HG02973 (cell line): ENCODE data around the gene MYO1B.
"Not testable (repeated sequence)": the region's sequence is repeated elsewhere in the genome, so short reads cannot be mapped to it uniquely, and the experiment has no call there.

ENCODE experiments used
- ATAC-seq: cut with Tn5 transposase; IDR thresholded peaks from one replicate; pipeline ENCODE4 v1.9.1; 2021; ENCODE audit warnings: moderate library complexity; ENCODE audit not compliant: unreplicated experiment

MYO1B gene

GRCh38 chr2:191441496-191442214 lies 196.5 kb downstream of the MYO1B start:
- ATAC-seq: no peak

GRCh38 chr2:191443446-191443845 lies 198.2 kb downstream of the MYO1B start:
- no peak for ATAC-seq

DNA sequence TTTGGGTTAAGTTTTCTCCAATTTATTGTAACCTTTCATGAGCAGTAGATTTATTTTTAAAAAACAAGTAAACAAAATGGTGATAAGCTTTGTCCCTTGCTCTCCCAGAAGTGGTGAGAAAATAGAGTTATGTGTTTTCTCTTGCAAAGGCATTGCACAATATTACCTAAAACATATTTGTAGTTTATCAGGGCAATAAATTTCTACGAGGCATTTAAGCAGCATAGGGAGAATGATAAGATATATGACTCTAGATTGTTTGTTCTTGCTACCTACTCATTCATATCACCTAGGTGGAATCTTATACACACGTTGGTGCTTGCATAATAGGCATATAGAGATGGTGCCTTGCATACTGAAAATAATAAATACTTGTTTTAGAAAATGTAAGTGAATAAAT lies 201.7 kb downstream of the MYO1B start:
- no peak for ATAC-seq

- ATAC-seq: no peak
Measured at GRCh38 chr2:191451116-191451515, 205.9 kb downstream of the MYO1B start.

DNA sequence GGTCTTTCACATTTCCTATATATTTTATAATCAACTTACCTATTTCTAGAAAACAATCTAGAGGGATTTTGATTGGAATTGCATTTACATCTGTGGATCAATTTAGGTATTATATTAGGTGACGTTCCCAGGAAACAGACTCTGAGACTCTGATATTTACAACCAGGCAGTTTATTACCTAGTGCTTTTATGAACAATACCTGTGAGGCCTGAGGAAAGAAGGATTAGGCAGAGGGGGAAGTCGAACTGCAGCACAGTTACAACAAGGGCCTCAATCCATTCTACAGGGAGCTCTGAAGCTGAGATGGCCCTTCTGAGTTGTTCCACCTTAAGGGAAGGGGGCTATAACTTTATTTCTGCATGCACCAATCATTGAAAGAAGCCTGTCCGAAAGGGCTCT lies 206.9 kb downstream of the MYO1B start:
- no peak for ATAC-seq

GRCh38 chr2:191453761-191454160 lies 208.6 kb downstream of the MYO1B start:
- ATAC-seq: no peak

- not testable (repeated sequence) for ATAC-seq
Measured at GRCh38 chr2:191456506-191456905, 211.3 kb downstream of the MYO1B start.

DNA sequence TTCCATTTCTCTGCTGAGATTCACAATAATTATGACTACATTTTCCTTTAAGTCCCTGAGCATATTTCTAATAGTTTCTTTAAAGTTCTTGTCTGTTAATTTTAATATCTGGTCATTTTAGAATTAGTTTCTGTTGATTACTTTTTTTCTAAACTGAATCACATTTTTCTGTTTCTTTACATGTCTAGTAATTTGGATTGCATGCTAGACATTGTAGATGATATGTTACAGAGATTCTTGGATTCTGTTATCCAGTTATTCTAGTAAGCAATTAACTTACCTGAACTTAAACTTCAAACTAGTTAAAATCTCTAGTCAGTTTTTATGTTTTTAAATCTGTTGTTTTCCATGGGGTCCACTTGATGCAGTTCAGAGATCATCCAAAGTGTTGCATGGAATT lies 214.0 kb downstream of the MYO1B start:
- no peak for ATAC-seq

GRCh38 chr2:191462370-191462769 lies 217.2 kb downstream of the MYO1B start:
- ATAC-seq: no peak

GRCh38 chr2:191463790-191464189 lies 218.6 kb downstream of the MYO1B start:
- ATAC-seq: no peak

- no peak for ATAC-seq
Measured at GRCh38 chr2:191465766-191466420, 220.7 kb downstream of the MYO1B start.

DNA sequence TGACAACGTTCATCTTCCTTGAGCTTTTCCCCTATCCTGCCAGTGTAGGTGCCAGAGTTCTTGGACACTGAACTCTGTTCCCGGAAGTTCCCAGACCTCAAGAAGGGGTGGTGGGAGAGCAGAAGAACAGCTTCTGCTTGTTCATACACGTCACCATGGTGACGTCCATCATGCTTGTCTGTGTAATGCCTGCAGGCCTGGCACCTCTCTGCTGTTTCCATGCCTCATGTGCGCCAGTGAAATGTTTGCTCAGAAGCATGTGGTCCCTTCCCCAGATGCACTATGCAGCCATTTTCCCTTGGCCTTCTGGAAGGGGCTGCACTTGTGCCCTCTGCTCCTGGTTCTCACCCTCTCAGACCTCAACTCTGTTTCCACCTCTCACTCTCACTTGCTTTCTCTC lies 221.9 kb downstream of the MYO1B start:
- ATAC-seq: no peak

GRCh38 chr2:191470306-191470705 lies 225.1 kb downstream of the MYO1B start:
- no peak for ATAC-seq

- no peak for ATAC-seq
Measured at GRCh38 chr2:191474464-191474863, 229.3 kb downstream of the MYO1B start.
